NK-92 treated with Interleukin-12 subunit alpha and Interleukin-12 subunit beta, amount 100 ng/mL, for 24 hours (cell line): Measurements from ENCODE around the gene ITFG1.

Experiments
- DNase-seq: peaks from one replicate; lab custom pipeline; 2025; lab: John Stamatoyannopoulos, UW

The ITFG1 gene

DNA sequence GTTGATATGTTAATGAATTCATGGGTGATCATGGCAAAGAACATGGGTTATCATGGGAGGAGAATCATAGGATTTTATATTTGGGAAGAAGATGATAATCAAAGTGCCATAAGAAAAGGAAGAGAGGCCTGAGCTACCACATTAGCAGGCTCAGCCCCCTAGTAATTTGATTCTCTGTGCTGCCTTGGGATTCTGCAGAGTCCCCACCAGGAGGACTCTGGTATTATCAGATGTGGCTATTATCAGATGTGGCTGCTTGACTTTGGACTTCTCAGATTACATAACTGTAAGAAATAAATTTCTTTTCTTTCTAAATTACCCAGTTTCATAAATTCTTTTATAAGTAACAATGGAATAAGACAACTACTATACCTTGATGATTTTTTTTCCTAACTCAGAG is 137.6 kb downstream of the ITFG1 start:
- DNase-seq: no peak

DNA sequence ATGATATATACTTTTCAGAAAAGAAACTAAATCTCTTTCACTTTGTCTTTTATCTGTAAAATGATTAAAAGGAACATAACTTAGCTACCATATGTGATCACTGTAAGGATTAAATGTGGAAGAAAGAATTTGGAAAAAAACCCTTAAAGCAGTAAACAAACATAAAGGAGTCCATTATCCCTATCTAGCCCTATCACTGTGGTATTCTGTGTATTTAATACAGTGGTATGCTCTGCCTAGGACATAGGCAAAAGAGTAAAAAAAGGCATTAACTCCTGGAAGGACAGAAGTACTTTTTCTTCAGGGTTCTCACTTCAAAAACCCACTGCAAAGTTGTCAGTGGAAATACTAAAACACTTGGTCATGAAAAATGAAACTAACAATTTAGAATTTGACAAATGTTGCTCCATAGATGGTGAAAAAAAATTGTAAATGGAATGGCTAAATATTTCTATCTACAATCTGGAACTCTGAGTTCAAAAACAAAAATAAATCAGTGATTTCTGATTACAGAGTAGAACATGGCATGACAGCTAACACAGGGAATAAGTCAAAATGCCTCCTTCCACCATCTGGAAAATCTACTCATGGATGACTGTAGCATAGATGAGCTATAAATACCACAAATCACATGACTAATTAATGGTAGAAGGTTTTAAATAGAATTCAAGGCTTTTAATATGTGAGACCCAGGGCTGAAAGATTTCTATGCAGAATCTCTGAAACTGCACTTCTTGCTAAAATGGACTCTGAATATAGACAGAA is 140.1 kb downstream of the ITFG1 start:
- no peak for DNase-seq

DNA sequence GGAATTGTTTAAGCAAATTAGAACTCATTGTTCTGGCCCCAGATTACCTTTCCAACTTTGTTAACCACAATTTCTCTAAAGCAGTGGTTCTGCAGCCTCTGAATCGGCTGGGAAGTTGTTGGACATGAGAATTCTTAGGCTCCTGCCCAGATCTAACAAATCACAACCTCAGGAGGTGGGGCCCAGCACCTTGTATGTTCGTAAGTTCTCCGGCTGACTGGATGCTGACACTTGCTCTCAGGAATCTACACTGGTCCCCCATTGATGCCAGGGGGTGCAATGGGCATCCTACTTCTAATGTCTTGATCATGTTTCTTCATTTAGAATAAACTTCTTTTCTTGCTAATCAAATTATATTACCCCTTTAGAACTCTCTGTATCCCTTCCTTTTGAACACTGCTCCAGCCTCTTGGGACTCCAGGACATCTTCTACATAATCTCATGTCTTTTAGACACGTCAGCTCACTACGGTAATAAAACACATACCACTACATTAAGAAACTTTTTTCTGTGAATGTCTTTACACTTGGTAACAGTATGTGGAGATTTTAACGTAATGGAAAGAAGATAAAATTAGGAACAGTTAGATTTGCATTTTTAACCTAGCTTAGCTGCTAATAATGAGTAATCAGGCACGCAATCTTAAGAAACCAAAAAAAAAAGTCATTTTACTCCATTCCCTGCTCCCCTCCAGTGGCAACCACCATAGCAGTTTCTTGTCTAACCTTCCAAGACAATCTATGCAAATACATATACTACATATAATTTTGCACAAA is 143.2 kb downstream of the ITFG1 start:
- no peak for DNase-seq

DNA sequence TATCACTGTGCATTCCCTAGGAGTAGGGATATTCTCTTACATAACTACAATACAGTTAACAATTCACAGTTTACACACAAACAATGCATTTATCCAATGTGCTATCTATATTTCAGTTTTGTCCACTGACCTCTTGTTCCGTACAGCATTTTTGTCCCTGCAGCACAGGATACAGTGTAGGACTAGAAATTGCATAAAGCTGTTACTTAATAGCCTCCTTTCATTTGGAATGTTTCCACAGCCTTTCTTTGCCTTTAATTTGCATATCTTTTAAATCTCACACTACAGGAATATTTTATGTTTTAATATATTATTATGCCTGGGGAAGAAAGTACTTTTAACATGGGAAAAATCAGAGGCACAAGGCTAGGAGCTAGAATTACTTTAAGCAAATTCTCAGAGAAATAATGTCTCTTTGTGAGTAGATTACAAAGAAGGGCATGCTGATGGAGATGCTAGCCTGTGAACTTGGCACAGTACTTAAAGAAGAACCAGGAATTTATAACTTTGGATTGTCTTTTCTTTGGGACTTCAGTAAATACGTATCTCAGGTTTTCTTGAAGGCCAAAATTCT is 144.3 kb downstream of the ITFG1 start:
- DNase-seq: no peak

DNA sequence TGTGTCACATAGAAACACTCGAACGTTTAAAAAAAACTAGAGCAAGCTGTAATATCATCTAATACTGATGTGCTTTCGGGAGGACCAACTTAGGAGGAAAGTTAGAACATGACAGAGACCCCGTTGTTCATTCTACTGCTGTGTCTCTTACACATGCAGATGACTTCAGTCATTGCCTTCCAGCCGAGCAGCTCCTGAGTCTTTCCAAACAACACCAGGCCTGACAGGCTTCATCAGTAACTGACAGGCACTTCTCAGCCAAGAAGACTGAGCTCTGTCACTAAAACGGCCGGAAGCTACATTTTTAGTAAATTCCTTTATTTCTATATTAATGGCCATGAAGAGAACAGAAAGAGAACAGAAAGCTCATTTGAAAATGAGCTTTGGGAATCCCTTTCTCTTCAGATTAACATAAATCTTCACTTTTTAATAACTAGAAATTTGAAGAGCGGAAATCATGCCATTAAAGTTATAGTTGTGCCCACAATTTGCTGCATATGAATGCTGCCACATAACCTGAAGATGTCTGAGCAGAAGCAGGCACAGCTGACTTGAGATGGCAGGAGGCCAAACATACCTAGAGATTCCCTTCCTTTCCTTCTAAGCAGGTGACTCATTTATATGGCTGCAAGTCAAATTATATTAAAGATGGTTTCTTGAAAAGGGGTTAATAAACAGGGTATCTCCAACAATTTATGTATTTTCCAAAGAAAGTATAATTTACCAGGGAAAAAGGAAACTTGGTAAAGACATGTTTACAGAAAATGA is 148.9 kb downstream of the ITFG1 start:
- no peak for DNase-seq

DNA sequence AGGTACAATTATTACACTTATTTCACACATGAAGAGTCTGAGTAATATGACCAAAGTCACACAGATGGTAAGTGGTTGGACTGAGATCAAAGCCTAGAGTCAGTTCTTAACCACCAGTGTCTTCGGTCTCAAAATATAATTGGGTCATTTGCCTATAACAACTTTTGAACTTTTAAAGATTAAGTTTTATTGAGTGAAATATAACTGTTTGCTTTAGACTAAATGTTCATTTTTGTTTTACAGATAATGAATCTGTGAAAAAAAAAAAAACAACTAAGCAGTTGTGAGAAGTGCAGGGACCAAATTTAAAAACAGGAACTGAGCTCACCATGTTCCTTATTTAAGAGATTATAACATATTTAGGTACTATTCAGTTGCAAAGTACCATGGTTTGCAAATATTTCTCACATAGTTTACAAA is 150.1 kb downstream of the ITFG1 start:
- no peak for DNase-seq

DNA sequence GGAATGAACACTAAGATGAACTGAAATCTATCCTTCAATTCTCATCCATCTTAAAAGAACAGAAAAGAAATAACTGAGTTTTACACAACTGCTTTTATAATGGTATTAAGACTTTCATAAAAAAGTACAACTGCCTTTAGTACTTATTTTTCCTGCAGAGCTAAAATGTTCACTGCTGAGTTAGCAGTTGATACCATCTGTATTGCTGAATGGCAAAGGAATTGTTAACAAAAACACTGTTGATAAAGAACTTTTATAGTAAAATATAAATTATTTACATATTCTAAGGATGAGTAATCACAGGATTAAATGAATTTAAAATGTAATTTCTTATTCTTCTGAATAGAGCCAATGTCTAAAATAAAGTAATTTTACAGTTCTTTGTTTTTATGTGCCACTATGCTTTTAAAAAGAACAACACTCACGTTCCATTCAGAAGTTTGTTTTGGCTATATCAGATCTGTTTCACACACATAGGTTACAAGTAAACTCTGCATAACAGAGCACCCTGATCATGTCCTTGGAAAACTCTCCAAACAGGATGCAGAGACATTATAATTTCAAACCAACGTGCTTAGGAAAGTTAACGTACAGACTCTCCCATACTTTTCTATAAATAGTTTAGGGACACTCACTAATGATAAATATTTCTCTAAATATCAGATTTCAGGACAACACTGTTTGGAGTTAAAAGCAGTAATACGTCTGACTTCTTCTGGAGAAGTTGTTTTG is 151.1 kb downstream of the ITFG1 start:
- DNase-seq: no peak

DNA sequence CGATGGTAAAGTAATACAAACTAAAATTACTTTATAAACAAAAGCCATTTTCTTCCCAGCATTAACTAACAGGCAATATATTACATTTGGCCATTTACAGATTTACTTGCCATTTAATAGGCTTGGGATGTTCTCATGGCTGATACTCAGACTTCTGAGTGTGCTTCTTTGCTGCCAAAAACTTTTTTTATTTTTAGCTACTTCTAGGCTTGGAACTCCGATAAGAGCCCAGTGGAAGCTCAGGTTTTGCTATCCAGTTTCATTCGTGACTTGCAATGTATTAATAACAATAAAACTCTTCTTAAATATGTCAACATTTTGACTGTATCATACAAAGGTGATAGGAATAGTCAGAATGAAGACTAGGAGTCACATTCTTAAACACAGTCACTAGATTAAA is 152.3 kb downstream of the ITFG1 start:
- no peak for DNase-seq

DNA sequence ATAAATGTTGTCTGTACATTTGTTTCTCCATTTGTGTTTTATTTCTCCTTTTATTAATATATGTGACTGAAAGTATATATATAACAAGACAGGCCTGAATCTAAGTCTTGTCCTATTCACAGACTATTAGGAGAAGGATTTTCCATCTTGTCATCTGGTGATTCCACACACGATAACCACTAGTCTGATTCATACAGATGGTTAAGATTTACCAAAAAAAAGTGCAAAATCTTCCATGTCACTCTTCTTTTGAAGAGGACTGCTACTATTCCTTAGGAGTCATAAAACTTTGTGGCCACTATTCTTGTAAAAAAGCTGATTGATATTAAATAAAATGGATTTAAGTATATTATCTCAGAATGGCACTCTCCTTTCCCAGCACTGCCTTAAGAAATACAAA is 156.3 kb downstream of the ITFG1 start:
- no peak for DNase-seq

DNA sequence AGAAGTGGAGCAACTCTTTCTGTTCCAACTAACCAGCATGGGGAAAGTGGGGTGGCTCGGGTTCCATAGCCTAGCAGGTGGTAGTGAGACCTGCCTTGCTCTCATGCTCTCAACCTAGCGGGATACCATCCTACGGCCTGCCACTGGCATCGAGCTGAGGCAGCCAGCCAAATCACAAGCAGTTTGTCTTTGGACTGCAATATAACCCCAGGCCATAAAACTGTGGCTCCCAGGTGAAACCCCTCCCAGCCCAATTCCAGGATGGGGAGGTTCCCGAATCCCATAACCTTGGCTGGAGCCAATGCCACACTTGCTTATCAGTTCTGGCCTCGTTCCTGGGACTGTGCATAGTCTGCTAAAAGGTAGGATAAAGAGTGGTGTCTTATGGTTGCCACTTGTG is 161.3 kb downstream of the ITFG1 start:
- no peak for DNase-seq

DNA sequence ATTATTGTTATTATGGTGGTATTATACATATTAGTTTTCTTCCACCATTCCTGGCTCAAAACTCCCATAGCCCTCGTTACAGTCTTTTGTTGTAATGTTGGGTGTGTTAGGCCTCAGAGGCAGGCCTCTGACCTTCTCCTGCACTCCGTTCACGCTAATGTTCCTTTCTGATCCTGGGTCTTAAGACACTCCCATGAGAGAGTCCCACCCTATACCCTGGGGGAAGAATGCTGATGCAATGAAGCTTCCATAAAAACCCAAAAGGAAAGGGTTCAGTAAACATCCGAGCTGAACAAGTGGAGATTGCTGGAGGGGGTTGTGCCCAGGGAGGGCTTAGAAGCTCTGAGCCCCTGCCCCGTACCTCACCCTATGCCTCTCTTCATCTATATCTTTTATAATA is 175.9 kb downstream of the ITFG1 start:
- no peak for DNase-seq

DNA sequence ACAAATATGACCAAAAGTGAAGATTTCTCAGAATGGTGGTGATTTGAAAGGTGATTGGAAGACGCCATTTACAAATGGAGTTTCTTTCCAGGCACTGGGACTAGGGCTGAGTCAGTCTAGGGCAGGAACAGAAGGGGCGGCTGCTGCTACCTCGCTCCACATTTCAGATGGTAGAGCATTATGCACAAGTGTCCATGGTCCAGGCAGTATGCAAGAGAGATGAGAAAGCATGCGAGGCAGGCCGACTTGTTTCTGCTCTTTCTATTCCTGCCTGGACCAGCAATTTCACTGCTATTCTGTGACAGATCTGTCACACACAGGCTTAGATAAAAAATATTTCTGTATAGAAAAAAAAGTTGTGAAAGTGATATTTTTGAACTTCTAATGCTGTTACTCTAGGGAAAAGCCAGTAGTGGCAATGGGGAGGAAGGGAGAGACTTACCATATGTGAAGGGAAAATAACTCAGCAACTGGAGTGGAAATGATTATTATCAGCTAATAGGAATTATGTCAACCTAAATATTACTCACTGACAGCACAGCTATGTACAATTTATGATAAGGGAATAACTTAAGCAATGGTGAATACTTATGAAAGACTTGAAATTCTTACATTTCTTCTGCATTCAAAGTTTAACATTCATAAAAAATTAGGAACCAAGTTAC is 182.4 kb downstream of the ITFG1 start:
- DNase-seq: no peak

DNA sequence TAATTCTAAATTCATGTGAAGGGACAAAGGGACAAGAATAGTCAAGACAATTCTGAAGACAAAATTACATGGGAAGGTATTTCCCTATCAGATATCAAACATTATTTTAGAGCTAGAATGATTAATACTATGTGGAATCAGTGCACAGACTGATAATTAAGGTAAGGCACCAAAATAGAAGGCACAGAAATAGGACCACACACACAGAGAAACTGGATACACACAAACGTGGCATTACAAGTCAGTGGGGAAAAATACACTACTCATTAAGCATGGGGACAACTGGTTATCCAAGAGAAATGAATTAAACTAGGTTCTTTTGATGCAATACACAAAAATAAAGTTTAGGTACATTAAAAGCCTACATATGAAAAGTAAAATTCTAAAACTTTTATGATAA is 184.3 kb downstream of the ITFG1 start:
- no peak for DNase-seq

DNA sequence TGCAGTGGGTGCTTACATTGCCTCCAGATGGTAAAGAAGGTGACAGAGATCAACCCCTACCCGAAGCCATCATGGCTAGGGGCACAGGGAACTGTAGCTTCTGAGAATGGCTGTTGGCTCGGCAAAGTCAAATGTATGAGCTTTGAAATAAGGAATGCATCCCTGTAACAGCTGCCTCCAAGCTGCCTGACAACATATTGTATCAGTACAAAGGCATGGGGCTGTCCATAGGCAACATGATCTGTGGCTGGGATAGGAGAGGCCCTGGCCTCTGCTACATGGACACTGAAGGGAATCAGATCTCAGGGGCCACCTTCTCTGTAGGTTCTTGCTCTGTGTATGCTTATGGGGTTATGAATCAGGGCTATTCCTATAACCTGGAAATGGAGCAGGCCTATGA is 197.9 kb downstream of the ITFG1 start:
- DNase-seq: no peak

DNA sequence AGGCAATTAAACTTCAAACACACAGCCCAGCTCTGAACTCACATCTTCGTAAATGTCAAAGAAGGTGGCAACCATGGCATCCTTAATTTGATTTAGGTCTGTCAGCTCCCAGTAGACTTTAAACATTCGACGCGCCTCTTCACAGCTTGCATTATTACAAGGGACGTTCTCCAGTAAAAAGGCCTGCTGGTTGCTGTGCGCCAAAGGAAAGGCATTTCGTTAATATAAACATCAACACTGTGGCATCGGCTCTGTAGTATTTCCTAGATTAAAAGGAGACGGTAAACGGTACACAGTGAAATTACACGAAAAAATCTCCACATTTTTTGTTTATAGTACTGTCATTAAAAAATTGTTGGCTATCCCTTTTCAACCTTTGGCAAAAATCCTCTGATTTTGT is 200.4 kb downstream of the ITFG1 start:
- no peak for DNase-seq

DNA sequence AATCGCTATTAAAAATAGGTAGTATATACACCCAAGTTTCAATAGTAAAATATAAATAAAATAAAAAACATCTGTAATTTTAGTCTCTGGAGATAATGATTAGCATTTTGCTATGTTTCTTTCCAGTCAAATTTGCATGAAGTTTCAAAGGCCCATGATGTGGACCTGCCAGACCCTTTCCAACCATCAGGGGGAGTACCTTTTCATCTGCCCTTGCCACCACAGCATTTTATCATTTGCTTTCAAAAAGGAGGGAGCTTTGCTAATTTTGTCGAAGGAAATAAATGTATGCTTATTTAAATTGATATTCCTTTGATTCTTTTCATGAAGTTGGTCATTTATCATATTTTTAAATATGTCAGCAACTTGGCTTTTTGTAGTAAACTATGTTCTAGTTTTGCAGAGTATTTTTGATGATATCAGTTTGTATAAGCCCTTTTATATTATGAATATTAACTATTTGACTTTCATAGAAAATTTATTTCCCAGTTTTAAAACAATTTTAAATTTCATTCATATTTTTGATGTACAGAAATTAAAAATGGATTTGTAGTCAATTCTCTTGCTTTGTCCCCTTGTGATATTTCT is 201.9 kb downstream of the ITFG1 start:
- no peak for DNase-seq

DNA sequence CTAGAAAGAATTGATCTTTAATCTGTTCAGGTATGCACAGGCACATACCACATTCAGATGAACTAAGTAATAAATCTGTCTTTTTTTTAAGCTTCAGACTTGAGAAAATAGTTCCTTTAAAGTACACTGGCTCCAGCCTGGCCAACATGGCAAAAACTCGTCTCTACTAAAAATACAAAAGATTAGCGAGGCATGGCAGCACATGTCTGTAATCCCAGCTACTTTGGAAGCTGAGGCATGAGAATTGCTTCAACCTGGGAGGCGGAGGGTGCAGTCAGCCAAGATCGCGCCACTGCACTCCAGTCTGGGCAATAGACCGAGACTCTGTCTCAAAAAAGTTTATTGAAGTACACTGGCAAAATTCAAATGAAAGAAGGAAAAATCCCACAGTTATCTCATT is 206.1 kb downstream of the ITFG1 start:
- no peak for DNase-seq

DNA sequence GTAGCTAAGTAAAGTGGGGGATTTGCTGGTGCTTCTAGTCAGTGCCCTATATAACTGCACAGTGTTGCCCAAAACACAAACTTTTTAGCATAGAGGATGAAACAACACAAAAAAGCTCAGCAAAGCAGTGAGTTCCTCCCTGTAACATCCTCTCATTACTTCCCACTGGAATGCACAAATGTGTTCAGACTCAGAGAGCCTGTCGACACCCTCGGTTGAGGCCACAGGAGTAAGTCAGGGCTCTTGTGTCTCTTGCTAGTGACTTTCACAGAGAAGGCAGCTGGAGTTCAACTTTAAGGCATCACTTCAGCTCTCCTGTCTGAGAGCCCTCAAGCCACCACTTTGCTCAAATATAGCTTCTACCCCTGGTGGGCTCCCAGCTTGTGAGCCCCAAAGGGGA is 209.9 kb downstream of the ITFG1 start:
- DNase-seq: no peak

DNA sequence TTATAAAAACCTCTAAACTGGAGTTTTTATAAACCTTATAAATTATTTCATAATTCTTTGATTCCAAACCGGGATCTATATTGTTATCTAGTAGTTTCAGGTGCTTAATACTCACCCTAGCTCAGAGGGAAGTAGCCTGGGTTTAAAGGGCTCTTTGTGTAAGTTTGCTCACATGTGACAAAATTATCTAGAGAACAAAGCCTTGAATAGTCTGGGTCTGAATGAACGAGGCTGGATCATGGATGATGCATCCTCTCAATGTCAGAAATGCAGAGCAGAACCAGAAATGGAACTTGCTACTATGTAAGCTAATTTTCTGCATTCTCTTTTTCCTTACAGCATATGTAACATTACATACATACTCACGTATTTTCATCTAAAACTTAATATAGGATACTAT is 213.2 kb downstream of the ITFG1 start:
- DNase-seq: no peak

DNA sequence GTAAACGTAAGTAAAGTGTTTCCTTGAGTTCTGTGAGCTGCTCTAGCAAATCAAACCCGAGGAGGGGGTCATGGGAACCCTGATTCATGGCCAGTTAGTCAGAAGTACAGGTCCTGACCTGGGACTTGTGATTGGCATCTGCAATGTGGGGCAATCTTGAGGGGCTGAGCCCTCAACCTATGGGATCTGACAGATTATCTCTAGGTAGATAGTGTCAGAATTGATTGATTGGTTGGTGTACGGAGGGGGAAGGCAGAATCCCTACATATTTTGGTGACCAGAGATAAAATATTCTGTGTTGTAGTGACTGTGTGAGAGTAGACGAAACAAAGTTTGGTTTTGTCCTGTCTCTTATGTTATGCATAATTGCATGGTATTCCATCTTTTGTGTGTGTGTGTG is 216.7 kb downstream of the ITFG1 start:
- no peak for DNase-seq

DNA sequence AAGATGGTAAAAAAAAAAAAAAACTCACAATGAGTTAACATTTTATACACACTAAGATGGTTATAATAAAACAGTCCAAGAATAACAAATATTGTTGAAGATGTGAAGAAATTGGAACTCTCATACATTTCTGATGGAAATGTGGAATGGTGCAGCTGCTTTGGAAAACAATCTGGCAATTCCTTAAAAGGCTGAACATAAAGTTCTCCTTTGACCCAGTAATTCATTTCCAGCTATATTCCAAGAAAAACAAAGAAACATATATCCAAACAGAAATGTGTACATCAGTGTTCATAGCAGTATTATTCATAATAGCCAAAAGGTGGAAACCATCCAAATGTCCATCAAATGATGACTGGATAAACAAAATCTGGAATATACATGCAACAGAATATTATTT is 219.8 kb downstream of the ITFG1 start:
- no peak for DNase-seq
